Measurements from ENCODE around the gene MARK3. TPM values are rescaled to one million over a fixed set of nuclear protein-coding genes. Genes with fewer than 3 reads are reported as not detected.

MARK3 gene
- total and polyA plus RNA-seq, 2 donors (not counting 1 experiment from before 2014, with no cell fraction given) = 73.0 to 142 TPM

DNA sequence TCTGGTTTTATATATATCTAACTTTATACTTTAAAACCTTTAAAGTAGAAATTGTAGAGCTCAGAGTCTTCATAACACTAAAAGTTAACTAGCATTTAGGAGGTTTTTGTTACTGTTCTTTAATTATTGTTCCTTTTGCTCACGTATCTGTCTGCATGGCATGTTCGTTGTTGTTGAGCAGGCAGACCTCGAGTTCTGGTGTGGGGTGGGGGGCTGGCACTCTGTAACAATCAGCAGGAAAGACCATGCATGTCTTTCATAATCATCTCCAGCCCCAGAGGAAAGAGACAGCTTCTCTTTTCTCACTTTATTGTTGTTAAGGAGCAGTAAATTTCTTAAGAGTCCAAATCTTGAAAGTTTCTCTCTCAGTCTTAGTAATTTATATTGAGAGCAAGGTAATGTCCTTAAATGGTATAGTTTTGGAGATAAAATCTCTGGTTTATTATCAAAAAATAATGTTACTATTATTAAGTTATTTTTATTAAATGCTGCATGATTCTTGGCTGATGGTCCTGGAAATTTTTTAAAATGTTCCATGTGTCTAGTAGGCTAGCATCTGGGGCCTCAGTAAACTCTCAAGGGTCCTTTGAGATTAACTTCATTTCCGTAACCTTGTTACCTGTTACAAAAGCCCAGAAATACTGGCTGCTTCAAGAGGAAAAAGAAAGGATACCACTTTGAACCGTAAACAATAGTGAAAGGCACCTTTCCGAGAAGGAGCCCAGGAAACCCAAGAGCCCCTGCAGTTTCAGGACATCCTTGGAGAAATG is 107.1 kb downstream of the MARK3 start:
- Histone ChIP-seq H3K36me3 (replicated peaks in 1 of 2; ENCODE audit: control extremely low read depth in 1 of 2, control insufficient read depth in 1 of 2, extremely low read depth in 1 of 2, insufficient read depth in 2 of 2, low read length in 1 of 2) (peaks cover 21 to 69% of the 10 kb centered on the region in 2 experiments), H3K9me3 (ENCODE audit: control extremely low read depth in 1 of 3, control insufficient read depth in 2 of 3, insufficient read depth in 1 of 3, low read length in 2 of 3) (no peaks in the 10 kb centered on the region), H3K9ac (ENCODE audit: low read length) (no peak overlapping the region), H4K20me1 (ENCODE audit: control insufficient read depth, insufficient read depth, low read length, poor library complexity, severe bottlenecking) (no peaks in the 10 kb centered on the region), H3K27me3 (replicated peaks in 1 of 4; ENCODE audit: control extremely low read depth in 1 of 4, control insufficient read depth in 3 of 4, insufficient read depth in 4 of 4, low read length in 3 of 4) (no peaks in the 10 kb centered on the region), H3K4me2 (replicated peaks; ENCODE audit: low read depth, low read length, poor library complexity, severe bottlenecking) (no peak overlapping the region), H3K4me1 (ENCODE audit: control insufficient read depth in 2 of 2, insufficient read depth in 2 of 2, low read length in 2 of 2) (no peaks in the 10 kb centered on the region), H3K79me2 (ENCODE audit: control insufficient read depth, insufficient read depth, low read length) (no peaks in the 10 kb centered on the region), H3K27ac (ENCODE audit: low read length in 2 of 2) (no peak overlapping the region), H2AFZ (ENCODE audit: insufficient read depth, low read depth, low read length, poor library complexity, severe bottlenecking) (no peak overlapping the region), H3K4me3 (ENCODE audit: control extremely low read depth in 1 of 5, extremely low read depth in 1 of 5, insufficient read depth in 1 of 5, low read depth in 2 of 5, low read length in 4 of 5) (no peak overlapping the region)
- DNase-seq = no peak
- ChIA-PET POLR2A (no interaction called here), CTCF (no interaction called here)
- no peak overlapping the region for H3K27ac Mint-ChIP-seq
- H3K4me3 Mint-ChIP-seq = no peak overlapping the region
- ATAC-seq (ENCODE audit: low read depth) = no peak
- WGBS (ENCODE audit: insufficient coverage) = 96% methylated on average over 3 of the region's 6 CpGs
- H3K27me3 Mint-ChIP-seq = no peaks in the 10 kb centered on the region
- no peak for TF ChIP-seq EZH2 (IDR thresholded peaks at IDR 0.05; ENCODE audit: borderline replicate concordance, insufficient read depth, low read depth, low read length, poor library complexity, severe bottlenecking)
- TF ChIP-seq, protein P1, sequence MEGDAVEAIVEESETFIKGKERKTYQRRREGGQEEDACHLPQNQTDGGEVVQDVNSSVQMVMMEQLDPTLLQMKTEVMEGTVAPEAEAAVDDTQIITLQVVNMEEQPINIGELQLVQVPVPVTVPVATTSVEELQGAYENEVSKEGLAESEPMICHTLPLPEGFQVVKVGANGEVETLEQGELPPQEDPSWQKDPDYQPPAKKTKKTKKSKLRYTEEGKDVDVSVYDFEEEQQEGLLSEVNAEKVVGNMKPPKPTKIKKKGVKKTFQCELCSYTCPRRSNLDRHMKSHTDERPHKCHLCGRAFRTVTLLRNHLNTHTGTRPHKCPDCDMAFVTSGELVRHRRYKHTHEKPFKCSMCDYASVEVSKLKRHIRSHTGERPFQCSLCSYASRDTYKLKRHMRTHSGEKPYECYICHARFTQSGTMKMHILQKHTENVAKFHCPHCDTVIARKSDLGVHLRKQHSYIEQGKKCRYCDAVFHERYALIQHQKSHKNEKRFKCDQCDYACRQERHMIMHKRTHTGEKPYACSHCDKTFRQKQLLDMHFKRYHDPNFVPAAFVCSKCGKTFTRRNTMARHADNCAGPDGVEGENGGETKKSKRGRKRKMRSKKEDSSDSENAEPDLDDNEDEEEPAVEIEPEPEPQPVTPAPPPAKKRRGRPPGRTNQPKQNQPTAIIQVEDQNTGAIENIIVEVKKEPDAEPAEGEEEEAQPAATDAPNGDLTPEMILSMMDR (IDR thresholded peaks at IDR 0.05) = no peak
- no peaks in the 10 kb centered on the region for H3K4me1 Mint-ChIP-seq
- intact Hi-C loops (cut with micrococcal nuclease) = no loop called here
- H3K9me3 Mint-ChIP-seq (ENCODE audit: insufficient read depth) = no peaks in the 10 kb centered on the region

DNA sequence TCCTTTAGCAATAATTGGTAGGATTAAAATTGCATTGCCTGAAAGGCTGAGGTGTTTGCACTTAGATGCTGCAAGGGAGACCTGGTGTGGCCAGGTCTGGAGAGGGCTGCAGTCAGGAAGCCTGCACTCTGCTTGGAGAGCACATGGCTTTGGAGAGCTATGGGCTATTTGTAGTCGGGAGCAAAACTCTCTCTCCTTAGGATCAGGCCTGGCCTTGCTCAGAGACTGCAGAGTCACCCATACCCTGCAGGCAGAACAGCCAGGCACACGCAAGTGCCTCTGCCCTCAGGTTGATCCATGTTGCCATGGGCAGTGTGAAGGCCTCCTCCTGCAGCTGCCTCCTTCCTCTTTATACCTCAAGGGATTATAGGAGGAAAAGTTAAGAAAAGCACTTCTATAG is 110.6 kb downstream of the MARK3 start:
- Histone ChIP-seq H3K9me3 (ENCODE audit: control extremely low read depth in 1 of 3, control insufficient read depth in 2 of 3, insufficient read depth in 1 of 3, low read length in 2 of 3) (no peaks in the 10 kb centered on the region), H3K36me3 (replicated peaks in 1 of 2; ENCODE audit: control extremely low read depth in 1 of 2, control insufficient read depth in 1 of 2, extremely low read depth in 1 of 2, insufficient read depth in 2 of 2, low read length in 1 of 2) (peaks cover 4 to 58% of the 10 kb centered on the region in 2 experiments), H2AFZ (ENCODE audit: insufficient read depth, low read depth, low read length, poor library complexity, severe bottlenecking) (no peak overlapping the region), H3K79me2 (ENCODE audit: control insufficient read depth, insufficient read depth, low read length) (no peaks in the 10 kb centered on the region), H3K27me3 (replicated peaks in 1 of 4; ENCODE audit: control extremely low read depth in 1 of 4, control insufficient read depth in 3 of 4, insufficient read depth in 4 of 4, low read length in 3 of 4) (no peaks in the 10 kb centered on the region), H3K4me3 (ENCODE audit: control extremely low read depth in 1 of 5, extremely low read depth in 1 of 5, insufficient read depth in 1 of 5, low read depth in 2 of 5, low read length in 4 of 5) (no peak overlapping the region), H3K4me1 (ENCODE audit: control insufficient read depth in 2 of 2, insufficient read depth in 2 of 2, low read length in 2 of 2) (no peaks in the 10 kb centered on the region), H4K20me1 (ENCODE audit: control insufficient read depth, insufficient read depth, low read length, poor library complexity, severe bottlenecking) (peaks cover 6% of the 10 kb centered on the region), H3K4me2 (replicated peaks; ENCODE audit: low read depth, low read length, poor library complexity, severe bottlenecking) (no peak overlapping the region), H3K9ac (ENCODE audit: low read length) (no peak overlapping the region), H3K27ac (ENCODE audit: low read length in 2 of 2) (no peak overlapping the region)
- ChIA-PET POLR2A (no interaction called here), CTCF (no interaction called here)
- Mint-ChIP-seq H3K27me3 (no peaks in the 10 kb centered on the region), H3K27ac (no peak overlapping the region), H3K9me3 (ENCODE audit: insufficient read depth) (no peaks in the 10 kb centered on the region), H3K4me3 (no peak overlapping the region), H3K4me1 (peaks cover 8% of the 10 kb centered on the region)
- intact Hi-C loops (cut with micrococcal nuclease) = no loop called here
- no peak for DNase-seq
- ATAC-seq (ENCODE audit: low read depth) = no peak
- TF ChIP-seq EZH2 (IDR thresholded peaks at IDR 0.05; ENCODE audit: borderline replicate concordance, insufficient read depth, low read depth, low read length, poor library complexity, severe bottlenecking) = no peak
- TF ChIP-seq, protein P1 (IDR thresholded peaks at IDR 0.05) = no peak
- WGBS (ENCODE audit: insufficient coverage) = 93% methylated on average over 2 of the region's 2 CpGs

All from B cell (primary cell).